ENCODE data around the gene ASXL3.

GRCh38 chr18:33603454-33603853, 25.4 kb downstream of the ASXL3 start:
- TF ChIP-seq YY1 (IDR thresholded peaks at IDR 0.05; ENCODE audit: insufficient read depth, insufficient read length) (no peak), SUZ12 (IDR thresholded peaks at IDR 0.05; ENCODE audit: extremely low read depth, insufficient read depth, insufficient read length) (no peak), ZNF274 (IDR thresholded peaks at IDR 0.05; ENCODE audit: low read depth, low read length) (no peak)

Measured in NT2/D1 (cell line).